NCI-H460 (cell line): ENCODE data around the gene TERT. TPM values are rescaled to one million over a fixed set of nuclear protein-coding genes. Genes with fewer than 3 reads are reported as not detected.

Experiments
- DNase-seq: peaks from one replicate; pipeline ENCODE4 v3.0.0-alpha.2; 2016; ENCODE audit warnings: low read depth; ENCODE audit errors: extremely low read depth
- total RNA-seq: library from RNA; depleted of rRNA; stranded (reverse); fragments of >200 nt; shearing (Covaris generic); gene quantifications from 2 replicates; pipeline ENCODE4 v1.2.3, GENCODE V29; 2014

TERT gene
- total RNA-seq, 1 experiment from 2014 or later: 1.5 TPM

GRCh38 chr5:1319436-1320256, 24.8 kb upstream of the TERT start:
- DNase-seq: no peak

GRCh38 chr5:1318659-1319251, 23.9 kb upstream of the TERT start:
- DNase-seq: no peak

- no peak for DNase-seq
Measured at GRCh38 chr5:1317921-1318565, 23.2 kb upstream of the TERT start.

GRCh38 chr5:1316588-1317340, 21.9 kb upstream of the TERT start:
- no peak for DNase-seq

- no peak for DNase-seq
Measured at GRCh38 chr5:1315709-1316587, 21.1 kb upstream of the TERT start.

GRCh38 chr5:1315018-1315708, 20.3 kb upstream of the TERT start:
- no peak for DNase-seq

GRCh38 chr5:1314564-1314982, 19.7 kb upstream of the TERT start:
- DNase-seq: no peak

- DNase-seq: no peak
Measured at GRCh38 chr5:1312993-1313833, 18.3 kb upstream of the TERT start.

- no peak for DNase-seq
Measured at GRCh38 chr5:1312206-1312605, 17.3 kb upstream of the TERT start.

- DNase-seq: no peak
Measured at GRCh38 chr5:1311439-1312055, 16.7 kb upstream of the TERT start.

GRCh38 chr5:1310118-1310517, 15.2 kb upstream of the TERT start:
- no peak for DNase-seq

- DNase-seq: no peak
Measured at GRCh38 chr5:1304033-1304432, 9.2 kb upstream of the TERT start.

- no peak for DNase-seq
Measured at GRCh38 chr5:1302258-1302657, 7.4 kb upstream of the TERT start.

GRCh38 chr5:1300581-1301083, 5.8 kb upstream of the TERT start:
- DNase-seq: no peak

GRCh38 chr5:1299961-1300360, 5.1 kb upstream of the TERT start:
- no peak for DNase-seq

GRCh38 chr5:1299511-1299850, 4.6 kb upstream of the TERT start:
- no peak for DNase-seq

GRCh38 chr5:1298723-1299510, 4.0 kb upstream of the TERT start:
- DNase-seq: no peak
